Caki2 (cell line): ENCODE results near the gene SPEF1. TPM values are rescaled to one million over a fixed set of nuclear protein-coding genes. Genes with fewer than 3 reads are reported as not detected.

Experiments
- DNase-seq: peaks from one replicate; pipeline ENCODE4 v3.0.0-alpha.2; 2015; ENCODE audit warnings: low read depth
- in situ Hi-C: cut with HindIII; loops from 2 replicates; pipeline ENCODE4 v1.10.0; 2016; ENCODE audit warnings: low sequenced_read_pairs, low pct_unique_long_range_greater_than_20kb, mixed read lengths
- total RNA-seq: library from RNA; depleted of rRNA; stranded (reverse); fragments of >200 nt; shearing (Covaris generic); gene quantifications from 2 replicates; pipeline ENCODE4 v1.2.3, GENCODE V29; 2014; ENCODE audit warnings: low replicate concordance

Gene SPEF1
- total RNA-seq, 1 experiment from 2014 or later, result 0.54 TPM

- DNase-seq, result no peak
- in situ Hi-C loops, result no loop called here
Measured at GRCh38 chr20:3743251-3743650, 38.0 kb downstream of the SPEF1 start.

DNA sequence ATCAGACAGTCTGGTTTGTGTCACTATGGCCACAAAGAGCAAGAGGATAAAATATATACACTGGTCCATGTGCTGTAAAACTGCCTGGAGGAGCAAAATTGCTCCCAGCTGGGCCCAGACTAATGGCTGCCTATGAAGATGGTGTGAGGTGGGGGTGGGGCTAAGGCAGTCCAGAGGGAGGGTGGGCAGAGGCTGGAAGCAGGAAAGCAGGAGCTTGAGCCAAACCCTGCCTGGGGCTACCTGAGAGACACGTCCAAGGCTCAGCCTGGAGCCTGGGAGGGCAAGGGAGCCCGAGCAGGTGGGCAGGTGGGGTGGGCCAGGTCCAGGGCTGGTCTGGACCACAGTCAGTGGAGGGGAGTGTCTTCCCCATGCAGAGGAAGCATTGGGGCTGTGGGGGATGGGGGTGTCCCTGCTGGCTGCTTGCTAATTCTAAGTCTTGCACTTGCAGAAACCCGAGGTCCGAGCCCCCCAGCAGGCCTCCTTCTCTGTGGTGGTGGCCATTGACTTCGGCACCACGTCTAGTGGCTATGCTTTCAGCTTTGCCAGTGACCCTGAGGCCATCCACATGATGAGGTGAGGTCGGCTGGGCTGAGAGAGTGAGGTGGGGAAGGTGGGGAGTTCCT, 39.3 kb downstream of the SPEF1 start:
- no peak for DNase-seq
- in situ Hi-C loops, result no loop called here

DNA sequence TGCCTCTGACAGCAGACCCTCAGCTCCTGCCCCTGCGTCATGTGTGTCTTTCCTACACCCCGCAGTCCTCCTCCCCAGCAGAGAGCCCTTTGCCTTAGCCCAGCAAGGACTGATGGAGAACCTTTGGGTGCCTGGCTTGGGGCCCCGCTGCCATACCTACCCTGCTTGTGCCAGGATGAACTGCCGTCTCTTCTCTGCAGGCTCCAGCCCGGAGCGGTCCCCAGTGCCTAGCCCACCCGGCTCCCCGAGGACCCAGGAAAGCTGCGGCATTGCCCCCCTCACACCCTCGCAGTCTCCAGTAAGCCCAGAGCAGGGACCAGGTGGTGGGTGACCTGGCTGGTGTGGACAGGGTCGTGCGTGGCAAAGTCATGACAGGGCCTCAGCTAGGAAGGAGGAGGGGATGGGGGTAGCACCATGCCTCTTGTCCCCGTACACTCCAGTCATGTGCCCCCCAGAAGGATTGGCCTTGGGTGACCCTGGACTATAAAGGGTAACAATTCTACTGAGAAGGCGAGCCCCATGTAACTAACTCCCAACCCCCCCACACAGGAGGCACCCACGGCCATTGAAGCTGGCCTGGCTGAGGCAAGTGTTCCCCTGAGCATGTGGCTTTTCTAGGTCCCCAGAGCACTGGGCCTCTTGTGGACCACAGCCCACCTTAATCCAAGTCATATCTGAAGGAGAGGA, 40.5 kb downstream of the SPEF1 start:
- DNase-seq, result no peak
- in situ Hi-C loops, result no loop called here

- in situ Hi-C loops, result no loop called here
- DNase-seq, result no peak
Measured at GRCh38 chr20:3739926-3740451, 41.3 kb downstream of the SPEF1 start.

DNA sequence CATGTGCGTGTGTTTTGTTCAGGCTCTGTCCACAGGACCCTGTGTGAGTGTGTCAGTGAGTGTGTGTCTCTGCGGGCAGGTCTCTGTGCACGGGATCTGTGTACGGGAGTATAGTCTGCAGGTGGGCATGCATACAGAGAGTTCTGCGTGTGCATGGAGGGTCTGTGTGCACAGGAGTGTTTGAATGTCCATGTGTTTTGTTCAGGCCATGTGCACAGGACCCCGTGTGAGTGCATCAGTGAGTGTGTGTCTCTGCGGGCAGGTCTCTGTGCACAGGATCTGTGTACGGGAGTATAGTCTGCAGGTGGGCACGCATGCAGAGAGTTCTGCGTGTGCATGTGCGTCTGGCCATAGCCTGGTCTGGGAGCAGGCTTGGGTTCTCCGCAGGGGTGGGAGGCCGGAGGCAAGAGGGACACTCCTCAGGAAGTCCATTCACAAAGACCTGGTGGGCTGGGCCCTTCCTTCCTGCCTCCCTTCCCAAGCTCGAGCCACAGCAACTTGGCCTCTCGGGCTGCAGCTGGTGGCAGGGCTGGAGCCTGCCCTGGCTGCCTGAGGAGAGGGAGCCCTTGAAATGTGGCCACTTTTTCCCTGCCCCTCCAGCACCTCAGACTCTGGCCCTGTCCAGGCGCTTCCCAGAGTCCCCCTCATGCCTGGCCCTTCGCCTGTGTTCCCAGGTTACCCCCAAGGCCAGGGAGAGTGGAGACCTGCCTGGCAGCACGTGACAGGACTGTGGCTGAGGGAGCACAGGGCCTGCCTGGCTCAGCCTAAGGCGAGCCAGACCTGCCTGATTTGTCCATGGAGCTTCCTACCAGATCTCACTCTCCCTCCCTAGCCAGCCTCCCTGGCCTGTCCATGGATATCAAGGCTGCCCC, 42.0 kb downstream of the SPEF1 start:
- in situ Hi-C loops, result no loop called here
- DNase-seq, result no peak

- in situ Hi-C loops, result no loop called here
Measured at GRCh38 chr20:3738111-3739053, 42.9 kb downstream of the SPEF1 start.

DNA sequence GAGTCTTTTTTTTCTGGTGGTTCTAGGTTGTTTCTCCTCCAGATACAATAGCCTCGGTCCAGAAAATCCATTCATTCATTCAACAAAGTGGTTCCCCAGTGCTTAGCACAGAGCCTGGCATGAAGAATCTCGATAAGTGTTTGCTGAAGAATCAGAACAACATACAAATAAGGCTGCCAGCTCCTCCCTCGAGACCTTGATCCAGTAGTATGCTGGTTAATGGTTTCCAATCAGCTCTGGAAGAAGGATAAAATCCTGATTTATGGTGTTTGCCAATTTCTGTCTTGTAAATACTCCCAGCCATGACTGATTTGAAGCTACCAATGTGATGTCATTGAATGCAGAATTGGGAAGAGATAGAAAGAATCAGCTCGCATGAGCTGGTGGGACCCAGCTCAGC, 45.5 kb downstream of the SPEF1 start:
- DNase-seq, result no peak
- in situ Hi-C loops, result no loop called here

More at GRCh38 chr20:3738111-3739053, 42.9 kb downstream of the SPEF1 start:
- no peak for DNase-seq

GRCh38 chr20:3734111-3734843, 47.0 kb downstream of the SPEF1 start:
- DNase-seq, result no peak
- in situ Hi-C loops, result no loop called here

DNA sequence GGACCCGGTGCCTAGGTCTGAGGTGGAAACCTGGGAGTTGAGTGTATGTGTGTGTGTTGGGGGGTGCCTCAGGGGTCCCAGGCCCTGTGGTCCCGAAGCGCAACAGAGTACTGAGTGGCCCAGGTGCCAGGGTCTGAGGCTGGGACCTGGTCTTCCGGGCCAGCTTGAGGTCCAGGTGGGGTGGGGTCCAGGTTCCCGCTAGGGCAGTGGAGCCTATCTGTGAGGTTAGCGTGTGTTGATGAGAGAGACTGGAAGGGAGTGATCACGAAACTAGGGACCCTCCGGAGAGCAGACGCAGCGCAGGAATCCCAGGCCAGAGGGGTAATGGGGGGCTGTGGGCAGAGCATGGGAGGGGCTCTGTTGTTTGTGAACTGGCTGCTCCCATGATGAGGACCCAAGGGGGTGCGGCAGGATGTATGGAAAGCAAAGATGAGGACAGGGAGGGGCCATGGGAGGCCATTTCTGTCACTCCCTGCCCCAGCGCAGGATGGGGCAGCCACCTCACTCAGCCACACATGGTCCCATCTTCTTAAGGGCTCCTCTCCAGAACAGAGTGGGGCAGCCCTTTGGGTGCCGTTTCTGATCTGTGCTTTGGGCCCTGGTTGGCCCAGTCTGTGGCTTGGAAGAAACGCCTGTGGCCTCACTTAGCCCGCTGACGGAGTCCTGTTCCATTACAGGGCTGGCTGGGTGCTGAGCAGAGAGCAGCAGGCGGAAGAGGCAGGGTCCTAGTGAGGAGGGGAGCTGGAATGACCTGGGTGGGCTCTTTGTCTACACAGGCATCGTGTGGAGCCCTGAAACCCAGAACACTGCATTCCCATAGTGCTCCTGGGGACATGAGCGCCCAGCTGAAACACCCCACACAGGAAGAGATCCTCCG, 47.9 kb downstream of the SPEF1 start:
- in situ Hi-C loops, result no loop called here
- no peak for DNase-seq

DNA sequence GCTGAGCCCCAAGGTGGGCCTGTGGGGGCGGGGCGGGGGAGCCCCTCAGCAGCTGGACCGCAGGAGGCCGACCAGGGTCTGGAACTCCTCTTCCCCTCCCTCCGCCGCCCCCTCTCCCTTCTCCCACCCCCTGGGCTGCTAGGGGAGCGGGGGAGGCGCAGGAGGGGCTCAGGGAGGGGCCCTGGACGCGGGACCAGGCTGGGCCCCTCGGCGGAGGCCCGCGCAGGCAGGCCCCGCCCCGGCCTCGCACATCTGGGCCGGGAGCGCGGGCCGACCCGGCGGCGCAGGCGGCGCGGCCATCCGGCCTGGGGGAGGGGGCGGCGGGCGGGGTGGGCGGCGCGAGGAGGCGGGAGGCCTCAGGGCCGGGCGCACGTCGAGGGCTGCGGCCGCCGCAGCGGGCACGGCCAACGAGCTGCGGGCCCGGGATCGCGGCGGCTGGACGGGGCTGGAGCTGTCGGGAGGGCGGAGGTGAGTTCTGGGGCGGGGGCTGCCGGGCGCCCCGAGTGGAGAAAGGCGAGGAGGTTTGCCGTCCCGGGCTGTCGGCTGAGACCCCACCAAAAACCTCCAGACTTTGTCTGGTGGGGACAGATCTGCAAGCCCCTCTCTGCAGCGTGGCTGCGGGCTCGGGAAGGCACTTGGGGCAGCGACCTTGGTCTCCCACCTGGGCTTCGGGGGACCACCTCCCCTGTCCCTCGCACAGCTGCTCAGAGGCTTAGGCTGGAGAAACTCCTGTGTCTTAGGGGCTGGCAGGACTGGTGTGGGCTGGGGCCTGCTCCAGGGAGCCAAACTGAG, 48.7 kb downstream of the SPEF1 start, which contains the start of gene HSPA12B:
HSPA12B (plus strand) TSS at position 359 of the 792 bp plus-strand sequence. CDS start 5,990 bp downstream, outside the sequence.
- no peak for DNase-seq
- in situ Hi-C loops, result no loop called here

GRCh38 chr20:3731944-3732326, 49.3 kb downstream of the SPEF1 start:
- DNase-seq, result no peak
- in situ Hi-C loops, result no loop called here

- in situ Hi-C loops, result no loop called here
- DNase-seq, result no peak
Measured at GRCh38 chr20:3730803-3731672, 50.2 kb downstream of the SPEF1 start.

- DNase-seq, result no peak
Measured at GRCh38 chr20:3729811-3730540, 51.3 kb downstream of the SPEF1 start.

GRCh38 chr20:3729378-3729777, 51.9 kb downstream of the SPEF1 start:
- in situ Hi-C loops, result no loop called here

More at GRCh38 chr20:3729811-3730540, 51.3 kb downstream of the SPEF1 start:
- in situ Hi-C loops, result no loop called here

More at GRCh38 chr20:3729378-3729777, 51.9 kb downstream of the SPEF1 start:
- no peak for DNase-seq
